Astrocyte (in vitro differentiated cells and primary cell): Measurements from ENCODE around the gene SYT2.

ENCODE experiments used
- CTCF ChIP-seq: IDR thresholded peaks from 2 replicates; pipeline ENCODE4 v1.5.1; 2011; ENCODE audit warnings: low read depth, mild to moderate bottlenecking, inconsistent platforms, low read length, moderate library complexity; ENCODE audit not compliant: insufficient read depth
- EZH2 ChIP-seq: IDR thresholded peaks from 2 replicates; pipeline ENCODE4 v1.6.1; 2012; ENCODE audit warnings: mild to moderate bottlenecking, low read length, inconsistent platforms; ENCODE audit not compliant: insufficient read depth

- TF ChIP-seq EZH2 (no peak), CTCF (no peak)
Measured at GRCh38 chr1:202580619-202581018, 129.6 kb downstream of the SYT2 start.
